GM19455 (cell line): Measurements from ENCODE around the gene WNT7A.

Source experiments
- ATAC-seq: cut with Tn5 transposase; IDR thresholded peaks from one replicate; pipeline ENCODE4 v1.9.1; 2021; ENCODE audit not compliant: unreplicated experiment

Gene WNT7A

GRCh38 chr3:13796701-13797460 is 83.0 kb downstream of the WNT7A start:
- ATAC-seq: no peak

DNA sequence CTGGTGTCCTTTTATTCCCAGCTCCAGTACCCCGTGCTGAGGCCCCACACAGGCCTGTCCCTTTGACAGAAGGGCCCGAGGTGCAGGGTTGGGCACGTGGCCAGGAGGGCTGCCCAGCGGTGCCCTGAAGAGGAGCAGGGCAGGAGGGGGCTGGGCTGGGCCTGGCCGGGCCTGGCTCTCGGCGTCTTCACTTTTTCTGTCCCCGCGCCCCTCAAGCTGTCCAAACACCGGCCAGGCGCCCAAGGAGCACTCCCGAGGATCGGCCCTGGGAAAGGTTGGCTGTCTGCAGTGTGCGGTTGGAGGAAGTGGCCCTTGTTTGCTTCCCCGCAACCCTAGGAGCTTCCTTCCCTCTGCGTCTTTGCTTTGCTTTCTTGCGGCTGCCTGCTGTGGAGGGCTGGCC is 84.1 kb downstream of the WNT7A start:
- no peak for ATAC-seq

DNA sequence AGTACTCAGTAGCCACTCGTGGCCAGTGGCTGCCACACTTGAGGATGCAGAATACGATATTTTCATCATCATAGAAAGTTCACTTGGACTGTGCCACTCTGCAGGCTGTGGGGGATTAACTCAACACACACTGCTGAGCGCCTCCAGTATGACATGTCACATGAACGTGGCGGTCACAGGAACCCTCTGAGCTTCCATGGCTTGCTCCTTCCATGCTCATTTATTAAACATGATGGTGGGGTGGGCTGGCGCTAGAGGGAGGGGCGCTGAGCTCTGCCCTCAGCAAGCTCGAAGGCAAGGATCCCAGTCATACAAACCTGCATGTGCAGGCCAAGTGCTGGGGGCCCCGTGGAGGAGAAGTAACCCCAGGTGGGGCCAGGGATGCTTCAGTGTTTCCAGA is 85.5 kb downstream of the WNT7A start:
- no peak for ATAC-seq

DNA sequence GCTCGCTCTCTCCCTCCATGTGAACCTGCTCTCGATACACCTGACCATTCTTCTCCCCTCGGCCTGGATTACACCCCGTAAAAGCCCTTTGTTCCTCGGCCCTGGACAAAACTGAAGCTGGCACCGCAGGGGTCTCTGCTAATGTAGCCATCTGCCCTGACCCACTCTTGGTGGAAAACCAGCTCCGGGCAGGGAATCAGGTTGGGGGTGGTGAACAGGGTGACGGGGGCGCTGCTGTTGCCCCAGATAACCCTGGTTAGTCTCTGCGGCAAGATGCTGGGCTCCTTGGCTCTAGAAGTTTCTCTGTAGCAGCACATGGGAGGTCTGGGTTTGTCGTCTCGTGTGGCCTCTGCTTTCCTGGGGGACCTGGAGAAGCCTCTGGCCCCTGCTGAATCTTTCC is 86.4 kb downstream of the WNT7A start:
- ATAC-seq: no peak

- no peak for ATAC-seq
Measured at GRCh38 chr3:13792512-13793371, 87.1 kb downstream of the WNT7A start.

- ATAC-seq: no peak
Measured at GRCh38 chr3:13792051-13792490, 87.8 kb downstream of the WNT7A start.

DNA sequence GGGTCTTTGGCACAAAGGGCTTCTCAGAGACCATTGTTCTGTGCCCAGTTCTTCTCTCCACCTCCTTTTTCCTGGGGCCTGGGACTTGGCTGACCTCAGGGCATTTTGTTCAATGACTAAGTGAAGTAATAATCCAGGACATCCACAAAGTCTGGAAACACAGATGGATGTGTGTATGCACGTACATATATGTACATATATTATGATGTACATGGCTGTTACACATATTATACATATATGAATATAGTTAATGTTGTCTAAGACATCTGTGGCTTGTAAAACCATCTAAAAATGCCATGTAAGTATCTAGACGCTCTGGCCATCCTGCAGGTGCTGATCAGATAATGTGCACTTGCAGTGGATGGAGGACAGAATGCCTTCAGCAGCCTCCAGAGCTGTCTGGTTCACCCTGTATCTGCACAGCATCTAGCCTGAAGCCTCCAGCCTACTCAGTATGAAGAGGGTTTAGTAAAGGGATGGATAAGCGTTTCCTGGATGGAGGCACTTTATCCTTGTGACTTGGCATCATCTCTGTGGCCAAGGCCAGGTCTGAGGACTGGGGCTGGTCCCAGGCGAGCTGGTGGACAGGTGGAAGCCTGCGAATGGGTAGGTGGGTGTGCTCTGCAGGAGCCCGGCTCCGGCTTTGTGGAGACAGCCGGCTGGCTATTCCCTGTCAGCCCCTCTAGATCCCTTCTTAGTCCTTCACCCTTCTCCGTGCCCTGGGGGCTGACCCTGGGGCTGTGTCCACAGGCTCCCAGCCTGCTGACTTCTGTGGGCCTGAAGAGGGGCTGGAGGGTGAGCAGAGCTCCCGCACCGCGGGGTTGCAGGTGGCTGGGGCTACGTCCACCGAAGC is 88.4 kb downstream of the WNT7A start:
- ATAC-seq: no peak

- ATAC-seq: no peak
Measured at GRCh38 chr3:13790376-13791197, 89.3 kb downstream of the WNT7A start.

- ATAC-seq: no peak
Measured at GRCh38 chr3:13788522-13789424, 91.1 kb downstream of the WNT7A start.

DNA sequence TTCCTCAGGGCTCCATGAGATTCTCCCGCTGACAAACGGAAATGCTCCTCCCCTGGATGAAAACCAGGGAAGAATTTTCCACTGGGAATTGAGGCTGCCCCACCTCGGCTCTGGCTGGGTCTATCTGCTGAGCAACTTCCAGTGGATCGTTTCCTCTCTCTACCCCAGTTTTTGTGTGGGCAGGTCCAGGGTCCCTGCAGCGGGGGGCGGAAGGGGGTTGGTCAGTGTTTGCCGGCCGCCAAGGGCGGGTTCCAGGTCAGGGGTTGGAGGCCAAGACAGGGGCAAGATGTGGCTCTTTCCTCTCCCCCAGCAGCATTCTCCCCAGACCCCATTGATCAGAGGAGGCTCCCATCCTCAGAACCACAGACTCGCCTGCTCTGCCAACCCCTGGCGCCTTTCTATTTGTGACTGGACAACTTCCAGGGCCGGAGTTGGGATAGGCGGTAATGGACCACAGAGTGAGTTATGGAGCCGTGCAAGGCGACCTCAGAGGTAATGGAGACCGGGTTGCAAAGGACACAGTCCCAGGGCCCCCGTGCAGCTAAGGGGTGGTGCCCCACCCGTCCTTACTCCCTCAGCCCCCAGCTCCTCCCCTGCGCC is 92.2 kb downstream of the WNT7A start:
- ATAC-seq: no peak

- no peak for ATAC-seq
Measured at GRCh38 chr3:13786811-13787210, 93.1 kb downstream of the WNT7A start.

- no peak for ATAC-seq
Measured at GRCh38 chr3:13785853-13786436, 93.9 kb downstream of the WNT7A start.

DNA sequence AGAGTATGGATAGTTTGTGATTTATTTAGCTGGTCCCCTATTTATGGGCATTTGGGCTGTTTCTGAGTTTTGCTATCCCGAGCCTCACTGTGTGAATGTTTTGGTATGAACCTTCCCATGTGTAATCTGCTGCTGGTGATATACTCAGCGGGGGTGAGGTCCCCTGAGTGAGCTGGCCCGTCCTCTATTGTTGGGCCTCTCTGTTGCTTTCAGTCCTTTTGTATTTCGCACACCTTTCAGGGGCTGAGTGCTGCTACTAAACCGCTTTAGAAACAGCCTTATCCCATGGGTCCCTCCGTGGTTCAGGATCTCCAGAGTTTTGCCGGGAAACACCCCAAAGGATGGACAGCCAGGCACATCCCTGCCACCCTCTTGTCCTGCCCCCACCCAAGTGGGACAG is 94.5 kb downstream of the WNT7A start:
- no peak for ATAC-seq

GRCh38 chr3:13783476-13783875 is 96.4 kb downstream of the WNT7A start:
- no peak for ATAC-seq

DNA sequence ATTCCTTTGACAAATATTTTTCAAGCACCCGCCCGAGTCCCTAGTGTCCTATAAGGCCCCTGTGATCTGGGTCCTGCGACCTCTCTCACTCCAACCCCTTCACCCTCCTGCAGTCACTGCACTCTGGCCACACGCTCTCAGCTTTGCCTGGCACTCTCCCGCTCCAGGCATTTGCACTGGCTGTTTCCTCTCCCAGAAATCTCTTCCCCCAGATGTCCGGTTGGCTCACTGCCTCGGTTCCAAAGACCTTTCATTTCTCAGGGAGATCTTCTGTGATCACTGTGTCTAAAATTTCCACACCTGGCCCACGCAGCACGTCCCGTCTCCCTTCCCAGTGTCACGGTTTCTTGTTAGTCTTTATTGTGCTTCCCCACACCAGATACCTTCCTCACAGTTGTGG is 97.4 kb downstream of the WNT7A start:
- ATAC-seq: no peak

DNA sequence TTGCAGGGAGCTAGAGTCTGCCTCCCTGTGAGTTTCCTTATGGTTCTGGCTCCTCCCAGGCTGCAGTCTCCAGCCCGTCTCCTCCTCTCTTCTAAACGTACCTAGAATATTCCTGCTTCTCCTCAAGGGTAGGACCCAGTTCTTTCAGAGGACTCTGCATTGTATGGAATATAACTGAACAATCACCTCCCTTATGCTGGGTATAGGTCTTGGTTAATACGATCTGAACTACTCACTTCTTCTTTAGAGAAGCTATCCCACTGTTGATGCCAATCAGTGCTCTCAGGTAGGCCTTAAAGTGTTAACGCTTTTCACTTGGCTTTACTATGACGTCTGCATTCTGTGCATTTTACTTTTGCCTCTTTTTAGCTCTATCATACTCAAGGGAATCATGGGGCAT is 98.5 kb downstream of the WNT7A start:
- no peak for ATAC-seq

- ATAC-seq: no peak
Measured at GRCh38 chr3:13780432-13781176, 99.3 kb downstream of the WNT7A start.
